ENCODE data around the gene FALEC. TPM values are rescaled to one million over a fixed set of nuclear protein-coding genes. Genes with fewer than 3 reads are reported as not detected.

The FALEC gene
- total RNA-seq, 1 donor from 2014 or later: 1.2 TPM

GRCh38 chr1:150561254-150561973 is 45.9 kb downstream of the FALEC start:
- no peak for TF ChIP-seq CTCF (IDR thresholded peaks at IDR 0.05; ENCODE audit: unreplicated experiment)
- H3K4me3 Mint-ChIP-seq (ENCODE audit: unreplicated experiment): peak overlapping the region; percentile 94
- peaks cover 4% of the 10 kb centered on the region for H3K36me3 Mint-ChIP-seq (ENCODE audit: low read depth, unreplicated experiment)
- H3K4me1 Mint-ChIP-seq (ENCODE audit: unreplicated experiment): peaks cover 45% of the 10 kb centered on the region
- peak; percentile 88 for DNase-seq (ENCODE audit: low spot score)
- H3K27ac Mint-ChIP-seq (ENCODE audit: unreplicated experiment): peak overlapping the region; percentile 100
- H3K9me3 Mint-ChIP-seq (ENCODE audit: unreplicated experiment): no peaks in the 10 kb centered on the region
- peaks cover 12% of the 10 kb centered on the region for H3K27me3 Mint-ChIP-seq (ENCODE audit: unreplicated experiment)

- Mint-ChIP-seq H3K27ac (ENCODE audit: unreplicated experiment) (peak overlapping the region; percentile 100), H3K36me3 (ENCODE audit: low read depth, unreplicated experiment) (peaks cover 4% of the 10 kb centered on the region), H3K4me1 (ENCODE audit: unreplicated experiment) (peaks cover 47% of the 10 kb centered on the region), H3K9me3 (ENCODE audit: unreplicated experiment) (no peaks in the 10 kb centered on the region), H3K4me3 (ENCODE audit: unreplicated experiment) (peak overlapping the region; percentile 94), H3K27me3 (ENCODE audit: unreplicated experiment) (peaks cover 10% of the 10 kb centered on the region)
- no peak for TF ChIP-seq CTCF (IDR thresholded peaks at IDR 0.05; ENCODE audit: unreplicated experiment)
- DNase-seq (ENCODE audit: low spot score): peak; percentile 82
Observed at GRCh38 chr1:150561974-150562445, 46.5 kb downstream of the FALEC start.

- DNase-seq (ENCODE audit: low spot score): no peak
- peaks cover 9% of the 10 kb centered on the region for H3K27me3 Mint-ChIP-seq (ENCODE audit: unreplicated experiment)
- peak overlapping the region; percentile 68 for H3K27ac Mint-ChIP-seq (ENCODE audit: unreplicated experiment)
- H3K4me1 Mint-ChIP-seq (ENCODE audit: unreplicated experiment): peaks cover 54% of the 10 kb centered on the region
- no peak for TF ChIP-seq CTCF (IDR thresholded peaks at IDR 0.05; ENCODE audit: unreplicated experiment)
- H3K36me3 Mint-ChIP-seq (ENCODE audit: low read depth, unreplicated experiment): peaks cover 4% of the 10 kb centered on the region
- peak overlapping the region; percentile 26 for H3K4me3 Mint-ChIP-seq (ENCODE audit: unreplicated experiment)
- H3K9me3 Mint-ChIP-seq (ENCODE audit: unreplicated experiment): no peaks in the 10 kb centered on the region
Observed at GRCh38 chr1:150562446-150563339, 47.1 kb downstream of the FALEC start.

DNA sequence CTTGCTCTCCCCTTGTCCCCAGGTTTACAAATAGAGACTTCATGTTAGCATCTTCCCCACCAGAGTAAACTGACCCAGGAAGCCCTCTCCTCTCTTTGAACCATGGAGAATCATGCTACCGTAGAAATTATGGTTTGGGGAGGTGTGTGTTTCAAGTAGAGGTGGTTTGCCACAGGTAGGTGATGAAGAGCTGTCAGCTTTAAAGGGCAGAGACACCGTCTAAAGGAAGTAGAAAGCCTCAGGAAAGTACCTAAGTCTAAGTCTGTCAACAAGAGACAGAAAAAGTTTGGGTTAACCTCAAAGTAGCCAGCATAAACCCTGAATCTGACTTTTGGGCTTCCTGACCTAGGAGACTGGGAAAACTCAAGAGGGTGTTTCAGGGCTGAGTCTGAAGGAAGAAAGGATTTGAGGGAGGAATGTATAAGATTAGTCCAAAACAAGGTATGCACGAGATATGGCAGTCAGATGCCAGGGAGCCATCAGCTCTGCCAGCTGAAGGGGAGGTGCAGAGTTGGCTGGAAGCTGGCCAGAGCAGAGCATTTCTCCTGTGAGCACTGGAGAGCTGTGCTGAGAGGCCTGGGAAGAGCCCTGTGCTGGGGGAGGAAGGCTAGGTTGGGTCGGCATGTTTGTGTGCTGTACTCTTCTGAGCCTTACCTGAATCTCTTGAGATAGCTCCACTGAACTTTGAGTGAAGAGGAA is 47.9 kb downstream of the FALEC start:
- Mint-ChIP-seq H3K36me3 (ENCODE audit: low read depth, unreplicated experiment) (peaks cover 4% of the 10 kb centered on the region), H3K27me3 (ENCODE audit: unreplicated experiment) (peaks cover 14% of the 10 kb centered on the region), H3K4me3 (ENCODE audit: unreplicated experiment) (peak overlapping the region; percentile 49), H3K27ac (ENCODE audit: unreplicated experiment) (peak overlapping the region; percentile 68), H3K9me3 (ENCODE audit: unreplicated experiment) (no peaks in the 10 kb centered on the region), H3K4me1 (ENCODE audit: unreplicated experiment) (peaks cover 62% of the 10 kb centered on the region)
- TF ChIP-seq CTCF (IDR thresholded peaks at IDR 0.05; ENCODE audit: unreplicated experiment): no peak
- no peak for DNase-seq (ENCODE audit: low spot score)
